WI38 (cell line): ENCODE results near the gene BEGAIN.

Experiments used
- H3K4me3 ChIP-seq: 2 replicates; pipeline ENCODE4 v1.5.1; 2011; ENCODE audit warnings: low read depth, mild to moderate bottlenecking, control low read depth, low read length
- CTCF ChIP-seq: IDR thresholded peaks from 2 replicates; pipeline ENCODE4 v1.5.1; 2012; ENCODE audit warnings: low read depth, mild to moderate bottlenecking, control low read depth, low read length

BEGAIN gene

GRCh38 chr14:100620255-100621100, 33.3 kb upstream of the BEGAIN start:
- H3K4me3 ChIP-seq, result no peak overlapping the region
- no peak for TF ChIP-seq CTCF

GRCh38 chr14:100619396-100620254, 32.4 kb upstream of the BEGAIN start:
- TF ChIP-seq CTCF, result no peak

GRCh38 chr14:100618763-100619320, 31.6 kb upstream of the BEGAIN start:
- no peak overlapping the region for H3K4me3 ChIP-seq
- TF ChIP-seq CTCF, result no peak

More at GRCh38 chr14:100619396-100620254, 32.4 kb upstream of the BEGAIN start:
- H3K4me3 ChIP-seq, result no peak overlapping the region

- TF ChIP-seq CTCF, result no peak
- H3K4me3 ChIP-seq, result no peak overlapping the region
Observed at GRCh38 chr14:100618318-100618693, 31.1 kb upstream of the BEGAIN start.

GRCh38 chr14:100617410-100618317, 30.4 kb upstream of the BEGAIN start:
- no peak overlapping the region for H3K4me3 ChIP-seq
- TF ChIP-seq CTCF, result no peak

GRCh38 chr14:100616854-100617409, 29.7 kb upstream of the BEGAIN start:
- H3K4me3 ChIP-seq, result no peak overlapping the region
- TF ChIP-seq CTCF, result no peak
